D341Med (cell line): ENCODE results near the gene OR4K5.
"Not testable (repeated sequence)": the region's sequence is repeated elsewhere in the genome, so short reads cannot be mapped to it uniquely, and the experiment has no call there.

Source experiments
- DNase-seq: peaks from one replicate; pipeline ENCODE4 v3.0.0; 2012; ENCODE audit warnings: low spot score

The OR4K5 gene

GRCh38 chr14:19920021-19920657, at the start of gene OR4K5:
Gene OR4K5, plus strand, starts transcription at chr14:19920607. Its CDS starts 0 bp downstream, at chr14:19920607.
- no peak for DNase-seq

GRCh38 chr14:19873178-19873577, 47.2 kb upstream of the OR4K5 start:
- no peak for DNase-seq

- no peak for DNase-seq
Observed at GRCh38 chr14:19874842-19875241, 45.6 kb upstream of the OR4K5 start, which contains the start of gene OR4K2. Gene OR4K2, plus strand, starts transcription at chr14:19875142. Its CDS starts 1,126 bp downstream, at chr14:19876268.

- no peak for DNase-seq
Observed at GRCh38 chr14:19878029-19878642, 42.3 kb upstream of the OR4K5 start.

GRCh38 chr14:19895282-19895681, 25.1 kb upstream of the OR4K5 start:
- DNase-seq, result no peak

- no peak for DNase-seq
Observed at GRCh38 chr14:19900999-19901398, 19.4 kb upstream of the OR4K5 start.

- no peak for DNase-seq
Observed at GRCh38 chr14:19902409-19902808, 18.0 kb upstream of the OR4K5 start.

- no peak for DNase-seq
Observed at GRCh38 chr14:19906665-19907064, 13.7 kb upstream of the OR4K5 start.

GRCh38 chr14:19911114-19911513, 9.3 kb upstream of the OR4K5 start:
- no peak for DNase-seq

- DNase-seq, result no peak
Observed at GRCh38 chr14:19917243-19917642, 3.2 kb upstream of the OR4K5 start.

- no peak for DNase-seq
Observed at GRCh38 chr14:19917955-19918518, 2.4 kb upstream of the OR4K5 start.

GRCh38 chr14:19918553-19919264, 1.7 kb upstream of the OR4K5 start:
- no peak for DNase-seq

GRCh38 chr14:19930617-19931016, 10.2 kb downstream of the OR4K5 start, which contains the start of gene OR4K1:
Gene OR4K1, plus strand, starts transcription at chr14:19930917. Its CDS starts 4,750 bp downstream, at chr14:19935667.
- no peak for DNase-seq

- no peak for DNase-seq
Observed at GRCh38 chr14:19941668-19942067, 21.3 kb downstream of the OR4K5 start.

- DNase-seq, result no peak
Observed at GRCh38 chr14:19947413-19948090, 27.1 kb downstream of the OR4K5 start.

- no peak for DNase-seq
Observed at GRCh38 chr14:19949218-19949617, 28.8 kb downstream of the OR4K5 start.

GRCh38 chr14:19969735-19970134, 49.3 kb downstream of the OR4K5 start:
- DNase-seq, result not testable (repeated sequence)
